Body of pancreas (tissue), 4 donors: ENCODE data around the gene PFN3.

Experiments used
- POLR2A ChIP-seq, 3 donors: fragments of 450-650 bp; IDR thresholded peaks; one replicate each; pipeline ENCODE4 v1.6.1; 2016; ENCODE audit warnings: antibody characterized with exemption in 3 of 3, mild to moderate bottlenecking in 2 of 3
- TF ChIP-seq, protein P1 (sequence below), 7 experiments: fragments of 450-650 bp in 4 of 7; fragments of 200-600 bp in 3 of 7; sonication (generic) in 3 of 7; IDR thresholded peaks; one replicate each; pipeline ENCODE4 v1.5.1; 2016 to 2019; ENCODE audit warnings: antibody characterized with exemption in 7 of 7

DNA sequence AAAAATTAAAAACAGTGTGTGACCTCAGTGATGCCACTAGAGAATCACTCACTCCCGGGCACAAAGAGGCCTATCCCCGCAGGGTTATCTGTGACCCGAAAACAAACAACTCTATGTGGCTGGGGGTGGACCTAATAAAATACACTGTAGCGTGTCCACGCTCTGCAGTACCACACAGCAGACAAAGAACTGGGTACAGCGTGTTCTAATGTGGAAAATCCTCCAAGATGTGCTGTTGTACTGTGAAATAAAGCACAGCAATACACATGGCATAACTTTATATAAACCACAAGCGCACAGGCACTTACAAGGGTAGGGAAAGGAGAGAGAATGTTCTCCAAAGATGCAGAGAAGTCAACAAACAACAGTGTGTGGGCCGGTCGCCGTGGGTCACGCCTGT, 24.4 kb downstream of the PFN3 start:
- no peak for TF ChIP-seq POLR2A (IDR thresholded peaks at IDR 0.05)
- TF ChIP-seq, protein P1, sequence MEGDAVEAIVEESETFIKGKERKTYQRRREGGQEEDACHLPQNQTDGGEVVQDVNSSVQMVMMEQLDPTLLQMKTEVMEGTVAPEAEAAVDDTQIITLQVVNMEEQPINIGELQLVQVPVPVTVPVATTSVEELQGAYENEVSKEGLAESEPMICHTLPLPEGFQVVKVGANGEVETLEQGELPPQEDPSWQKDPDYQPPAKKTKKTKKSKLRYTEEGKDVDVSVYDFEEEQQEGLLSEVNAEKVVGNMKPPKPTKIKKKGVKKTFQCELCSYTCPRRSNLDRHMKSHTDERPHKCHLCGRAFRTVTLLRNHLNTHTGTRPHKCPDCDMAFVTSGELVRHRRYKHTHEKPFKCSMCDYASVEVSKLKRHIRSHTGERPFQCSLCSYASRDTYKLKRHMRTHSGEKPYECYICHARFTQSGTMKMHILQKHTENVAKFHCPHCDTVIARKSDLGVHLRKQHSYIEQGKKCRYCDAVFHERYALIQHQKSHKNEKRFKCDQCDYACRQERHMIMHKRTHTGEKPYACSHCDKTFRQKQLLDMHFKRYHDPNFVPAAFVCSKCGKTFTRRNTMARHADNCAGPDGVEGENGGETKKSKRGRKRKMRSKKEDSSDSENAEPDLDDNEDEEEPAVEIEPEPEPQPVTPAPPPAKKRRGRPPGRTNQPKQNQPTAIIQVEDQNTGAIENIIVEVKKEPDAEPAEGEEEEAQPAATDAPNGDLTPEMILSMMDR (IDR thresholded peaks at IDR 0.05) = no peak
